CD4-positive, alpha-beta T cell (primary cell): ENCODE data around the gene TNFRSF18. TPM values are rescaled to one million over a fixed set of nuclear protein-coding genes. Genes with fewer than 3 reads are reported as not detected.

Source experiments
- ATAC-seq: fragments of 200-7000 bp; cut with Tn5 transposase; one replicate; pipeline ENCODE4 v1.10.0; 2022; ENCODE audit warnings: mild to moderate bottlenecking; ENCODE audit not compliant: poor library complexity
- CTCF ChIA-PET: fragments of 350-600 bp; sonication (Branson Sonifier 250); formaldehyde crosslinking; loops from one replicate; lab custom pipeline; 2021; ENCODE audit warnings: antibody characterized with exemption, inconsistent platforms; lab: Charles Lee
- POLR2A ChIA-PET: fragments of 350-600 bp; sonication (Branson Sonifier 250); formaldehyde crosslinking; loops from one replicate; lab custom pipeline; 2021; ENCODE audit warnings: antibody characterized with exemption, inconsistent platforms; lab: Charles Lee
- DNase-seq, 14 experiments: peaks; one replicate each; pipeline ENCODE4 v3.0.0-alpha.2; 2013 to 2020; ENCODE audit warnings: mixed read lengths in 2 of 14
- H3K27ac ChIP-seq, 2 donors: one replicate each; pipeline versions ENCODE4 v1.5.1 to v1.7.0; 2013; ENCODE audit warnings: low read length in 2 of 2, low read depth in 1 of 2, mild to moderate bottlenecking in 1 of 2
- H3K27me3 ChIP-seq, 2 experiments: 1 replicate in 1 of 2; 2 replicates in 1 of 2; pipeline versions ENCODE4 v1.6.1 to v1.7.0; 2013; ENCODE audit warnings: low read length in 2 of 2, control low read depth in 1 of 2, mild to moderate bottlenecking in 1 of 2, moderate library complexity in 1 of 2; ENCODE audit not compliant: insufficient read depth in 2 of 2, control insufficient read depth in 1 of 2
- H3K36me3 ChIP-seq: one replicate; pipeline ENCODE4 v1.6.1; 2013; ENCODE audit warnings: low read length, control low read depth; ENCODE audit not compliant: insufficient read depth
- H3K4me1 ChIP-seq: one replicate; pipeline ENCODE4 v1.6.1; 2013; ENCODE audit warnings: low read length, control low read depth; ENCODE audit not compliant: insufficient read depth
- H3K4me3 ChIP-seq: one replicate; pipeline ENCODE4 v1.5.1; 2013; ENCODE audit warnings: mild to moderate bottlenecking, low read length, moderate library complexity
- H3K9me3 ChIP-seq, 2 experiments: 1 replicate in 1 of 2; 2 replicates in 1 of 2; pipeline versions ENCODE4 v1.6.1 to v1.7.0; 2013; ENCODE audit warnings: low read length in 2 of 2, mild to moderate bottlenecking in 2 of 2, control low read depth in 1 of 2, moderate library complexity in 1 of 2; ENCODE audit not compliant: control insufficient read depth in 1 of 2, insufficient read depth in 1 of 2
- H3K27ac Mint-ChIP-seq: one replicate; pipeline ENCODE4 v1.8.0; 2020; ENCODE audit warnings: mixed read lengths
- H3K27me3 Mint-ChIP-seq: one replicate; pipeline ENCODE4 v1.8.0; 2021; ENCODE audit warnings: mixed read lengths
- H3K36me3 Mint-ChIP-seq: one replicate; pipeline ENCODE4 v1.8.0; 2021; ENCODE audit warnings: low read depth, mixed read lengths
- H3K4me1 Mint-ChIP-seq: one replicate; pipeline ENCODE4 v1.8.0; 2021; ENCODE audit warnings: low read depth, mixed read lengths
- H3K4me3 Mint-ChIP-seq: one replicate; pipeline ENCODE4 v1.8.0; 2020; ENCODE audit warnings: mild to moderate bottlenecking, mixed read lengths
- H3K9me3 Mint-ChIP-seq: one replicate; pipeline ENCODE4 v1.8.0; 2020; ENCODE audit warnings: mixed read lengths
- intact Hi-C, 2 experiments: fragments of 100-400 bp; cut with DNase I in 1 of 2; cut with micrococcal nuclease in 1 of 2; formaldehyde crosslinking; loops; one replicate each; pipeline versions ENCODE4 v1.15.1 to v1.9.0; 2023 to 2025; cut with DNase I, micrococcal nuclease
- total RNA-seq, 174 experiments: library from RNA in 2 of 174; stranded (reverse) in 2 of 174; gene quantifications; one replicate each; pipeline ENCODE4 v1.2.3 and lab custom pipeline; 2021 to 2026
- TF ChIP-seq, protein P1 (sequence below): fragments of 200-600 bp; IDR thresholded peaks from one replicate; pipeline ENCODE4 v1.8.0; 2022; ENCODE audit warnings: antibody characterized with exemption, mild to moderate bottlenecking

Gene TNFRSF18
- total RNA-seq, 2 experiments from 2014 or later: 14.8 to 17.8 TPM

DNA sequence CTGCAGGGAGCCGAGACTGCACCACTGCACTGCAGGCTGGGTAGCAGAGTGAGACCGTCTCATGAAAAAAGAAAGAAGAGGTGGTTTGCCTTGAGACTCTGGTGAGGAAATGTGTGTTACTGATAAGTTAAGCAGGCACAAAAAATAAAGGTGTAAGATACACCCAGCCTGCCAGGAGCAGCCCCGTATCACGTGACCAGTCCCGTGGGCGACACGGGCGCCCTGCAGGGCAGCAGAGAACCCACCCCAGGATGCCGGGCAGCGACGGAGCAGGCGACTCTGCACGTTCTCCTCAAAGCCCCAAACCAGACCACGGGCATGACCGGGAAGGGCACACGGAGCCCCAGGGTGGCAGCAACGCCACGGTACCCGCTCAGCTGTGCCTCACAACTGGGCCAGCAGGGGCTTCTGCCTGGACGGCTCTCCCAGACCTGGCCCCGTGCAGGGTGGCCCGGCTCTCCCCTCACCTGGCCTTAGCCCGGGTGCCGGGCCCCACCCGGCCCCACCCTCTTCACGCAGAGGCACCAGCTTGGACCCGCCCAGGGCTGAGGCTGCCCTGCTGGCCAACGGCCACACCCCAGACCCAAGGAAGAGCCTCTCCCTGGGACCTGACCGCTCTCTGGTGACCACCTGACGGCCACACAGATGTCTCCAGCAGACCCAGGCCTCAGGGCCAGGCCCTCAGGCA is 15.6 kb upstream of the TNFRSF18 start:
- Mint-ChIP-seq H3K9me3 (no peaks in the 10 kb centered on the region), H3K27ac (no peak overlapping the region), H3K36me3 (peaks cover 79% of the 10 kb centered on the region), H3K4me3 (no peak overlapping the region), H3K27me3 (no peaks in the 10 kb centered on the region), H3K4me1 (peaks cover 13% of the 10 kb centered on the region)
- TF ChIP-seq, protein P1, sequence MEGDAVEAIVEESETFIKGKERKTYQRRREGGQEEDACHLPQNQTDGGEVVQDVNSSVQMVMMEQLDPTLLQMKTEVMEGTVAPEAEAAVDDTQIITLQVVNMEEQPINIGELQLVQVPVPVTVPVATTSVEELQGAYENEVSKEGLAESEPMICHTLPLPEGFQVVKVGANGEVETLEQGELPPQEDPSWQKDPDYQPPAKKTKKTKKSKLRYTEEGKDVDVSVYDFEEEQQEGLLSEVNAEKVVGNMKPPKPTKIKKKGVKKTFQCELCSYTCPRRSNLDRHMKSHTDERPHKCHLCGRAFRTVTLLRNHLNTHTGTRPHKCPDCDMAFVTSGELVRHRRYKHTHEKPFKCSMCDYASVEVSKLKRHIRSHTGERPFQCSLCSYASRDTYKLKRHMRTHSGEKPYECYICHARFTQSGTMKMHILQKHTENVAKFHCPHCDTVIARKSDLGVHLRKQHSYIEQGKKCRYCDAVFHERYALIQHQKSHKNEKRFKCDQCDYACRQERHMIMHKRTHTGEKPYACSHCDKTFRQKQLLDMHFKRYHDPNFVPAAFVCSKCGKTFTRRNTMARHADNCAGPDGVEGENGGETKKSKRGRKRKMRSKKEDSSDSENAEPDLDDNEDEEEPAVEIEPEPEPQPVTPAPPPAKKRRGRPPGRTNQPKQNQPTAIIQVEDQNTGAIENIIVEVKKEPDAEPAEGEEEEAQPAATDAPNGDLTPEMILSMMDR: no peak
- ChIA-PET POLR2A (no interaction called here), CTCF (no interaction called here)
- Histone ChIP-seq H3K4me1 (peaks cover 45% of the 10 kb centered on the region), H3K27me3 (no peaks in the 10 kb centered on the region), H3K9me3 (peaks cover 0 to 3% of the 10 kb centered on the region in 2 experiments), H3K27ac (no peak overlapping the region), H3K4me3 (no peak overlapping the region), H3K36me3 (peaks cover 86% of the 10 kb centered on the region)
- ATAC-seq: no peak
- no peak for DNase-seq
- intact Hi-C loops: no loop called here

DNA sequence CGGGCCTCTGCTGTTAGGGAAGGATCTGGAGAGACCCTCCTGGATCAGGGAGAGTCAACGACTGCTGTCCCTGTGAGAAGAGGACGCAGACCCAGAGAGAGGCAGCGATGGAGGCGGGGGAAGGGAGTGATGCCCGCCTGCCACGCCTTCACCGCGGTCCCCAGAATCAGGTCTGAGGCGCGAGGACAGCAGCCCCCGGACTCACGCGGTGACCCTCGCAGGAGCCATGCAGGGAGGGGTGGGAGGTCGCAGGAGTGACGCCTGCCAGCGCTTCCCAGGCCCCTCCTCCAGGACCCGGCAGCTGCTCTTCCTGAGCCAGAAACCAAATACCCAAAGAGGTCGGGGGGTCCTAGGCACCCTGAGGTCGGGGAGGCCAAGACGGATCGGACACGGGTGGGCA is 13.8 kb upstream of the TNFRSF18 start:
- Mint-ChIP-seq H3K4me3 (no peak overlapping the region), H3K36me3 (peaks cover 75% of the 10 kb centered on the region), H3K27me3 (no peaks in the 10 kb centered on the region), H3K27ac (peak overlapping the region; percentile 71), H3K9me3 (no peaks in the 10 kb centered on the region), H3K4me1 (peaks cover 21% of the 10 kb centered on the region)
- TF ChIP-seq, protein P1: no peak
- intact Hi-C loops: no loop called here
- peaks cover 69% of the 10 kb centered on the region for H3K36me3 ChIP-seq
- no peak overlapping the region for H3K4me3 ChIP-seq
- no peaks in the 10 kb centered on the region for H3K27me3 ChIP-seq
- ChIA-PET POLR2A (no interaction called here), CTCF (no interaction called here)
- ATAC-seq (no peak), DNase-seq (no peak)
- no peak overlapping the region for H3K27ac ChIP-seq
- peaks cover 0 to 3% of the 10 kb centered on the region in 2 experiments for H3K9me3 ChIP-seq
- H3K4me1 ChIP-seq: peaks cover 51% of the 10 kb centered on the region

DNA sequence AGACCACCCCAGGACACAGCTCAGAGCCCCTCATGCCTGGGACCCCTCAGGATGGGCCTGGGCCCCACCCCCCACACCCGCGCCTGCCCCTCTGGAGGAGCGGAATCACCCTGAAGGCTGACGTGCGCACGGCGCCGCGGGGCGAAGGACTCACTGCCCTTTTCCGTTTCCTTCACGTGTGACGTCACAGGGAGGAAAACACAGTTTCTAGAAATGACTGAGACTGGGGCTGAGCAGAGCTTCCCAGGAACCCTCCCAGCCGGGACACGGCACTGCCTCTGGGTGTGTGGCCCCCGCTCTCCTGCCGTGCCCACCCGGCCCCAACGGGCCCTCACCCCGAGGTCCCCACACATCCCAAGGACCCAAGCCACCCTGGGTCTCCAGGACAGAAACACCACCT is 12.9 kb upstream of the TNFRSF18 start:
- peak overlapping the region; percentile 30 for H3K4me3 Mint-ChIP-seq
- H3K4me3 ChIP-seq: peak overlapping the region; percentile 19
- ChIA-PET CTCF (no interaction called here), POLR2A (no interaction called here)
- TF ChIP-seq, protein P1: no peak
- peaks cover 64% of the 10 kb centered on the region for H3K36me3 ChIP-seq
- intact Hi-C loops: no loop called here
- no peaks in the 10 kb centered on the region for H3K9me3 Mint-ChIP-seq
- no peaks in the 10 kb centered on the region for H3K27me3 ChIP-seq
- peaks cover 66% of the 10 kb centered on the region for H3K36me3 Mint-ChIP-seq
- H3K4me1 Mint-ChIP-seq: peaks cover 29% of the 10 kb centered on the region
- DNase-seq (peak in 7 of 14 experiments; percentile 32 to 84 (median 52)), ATAC-seq (peak; percentile 38)
- H3K27ac ChIP-seq: peak overlapping the region; percentile 41 to 75
- H3K4me1 ChIP-seq: peaks cover 60% of the 10 kb centered on the region
- H3K9me3 ChIP-seq: peaks cover 0 to 3% of the 10 kb centered on the region in 2 experiments
- H3K27ac Mint-ChIP-seq: peak overlapping the region; percentile 71
- no peaks in the 10 kb centered on the region for H3K27me3 Mint-ChIP-seq
